ENCODE data around the gene MBLAC2.

MBLAC2 gene

DNA sequence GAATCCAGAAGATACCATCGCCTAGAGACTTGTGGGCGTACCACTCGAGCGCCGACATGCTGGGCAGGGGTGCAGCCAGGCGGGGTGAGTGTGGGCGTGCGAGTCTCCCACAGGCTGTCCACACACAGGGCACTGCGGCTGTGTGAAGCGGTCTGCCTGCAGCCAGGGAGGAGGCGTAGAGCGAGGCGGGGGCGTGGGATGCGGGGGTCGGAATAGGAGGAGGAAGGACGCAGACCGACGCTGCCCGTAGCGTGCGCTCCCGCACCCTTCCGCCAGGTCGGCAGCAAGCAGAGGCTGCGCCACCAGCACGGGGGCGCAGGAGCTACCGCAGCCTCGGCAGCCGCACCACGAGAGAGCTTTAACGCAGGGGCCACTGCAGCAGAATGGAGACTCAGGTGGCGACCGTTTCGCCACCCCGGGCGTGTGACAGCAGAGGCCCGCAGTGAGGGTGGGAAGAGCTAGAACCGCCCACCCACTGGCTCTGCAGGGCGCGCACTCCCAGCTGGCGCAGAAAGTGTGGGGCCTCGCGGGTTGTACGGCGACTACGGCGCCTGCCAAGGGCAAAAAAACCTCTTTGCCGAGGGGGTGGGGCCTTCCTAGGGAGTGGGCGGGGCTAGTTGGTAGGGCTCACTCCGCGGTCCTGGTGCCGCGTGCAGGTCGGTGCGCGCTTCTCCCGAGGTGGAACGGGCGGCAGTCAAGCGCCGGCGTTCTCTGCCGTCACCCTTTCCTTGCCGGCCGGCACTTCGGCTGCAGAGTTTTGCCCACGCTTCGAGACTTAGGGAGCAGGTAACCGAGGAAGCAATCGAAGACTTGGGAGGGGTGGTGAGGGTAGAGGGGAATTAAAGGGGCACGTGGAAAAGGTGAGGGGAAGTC is at the start of gene MBLAC2, which contains the start of gene POLR3G:
TSS of gene MBLAC2 (minus strand) at position 537 of the 873 bp plus-strand sequence. CDS start at position 58, 479 bp downstream.
TSS of gene POLR3G (plus strand) at position 630 of the 873 bp plus-strand sequence. CDS start 10,704 bp downstream, outside the sequence.
- DNase-seq: peak; percentile 86

DNA sequence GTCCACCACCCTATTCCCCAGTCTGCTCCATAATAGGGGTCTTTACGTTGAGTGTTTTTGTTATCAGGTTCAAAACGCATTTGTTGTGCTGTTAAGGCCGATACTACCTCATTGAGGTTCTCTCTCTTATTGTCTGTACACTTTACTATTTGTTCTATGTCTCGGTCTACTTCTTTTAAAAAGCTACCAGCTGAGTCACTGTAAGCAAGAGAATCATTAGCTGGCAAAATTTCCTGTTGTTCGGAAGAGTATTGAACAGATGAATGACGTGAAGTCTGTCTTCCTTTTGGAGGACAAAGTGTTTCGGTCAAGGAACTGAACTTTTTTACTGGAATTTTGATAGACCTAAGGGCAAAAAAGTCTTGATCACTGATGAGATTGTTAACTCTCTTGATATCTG is 44.5 kb upstream of the MBLAC2 start:
- no peak for DNase-seq

GRCh38 chr5:90518661-90519060 is 44.1 kb upstream of the MBLAC2 start:
- no peak for DNase-seq

- DNase-seq: no peak
Observed at GRCh38 chr5:90514520-90514919, 39.9 kb upstream of the MBLAC2 start.

GRCh38 chr5:90510438-90510837 is 35.9 kb upstream of the MBLAC2 start:
- DNase-seq: no peak

DNA sequence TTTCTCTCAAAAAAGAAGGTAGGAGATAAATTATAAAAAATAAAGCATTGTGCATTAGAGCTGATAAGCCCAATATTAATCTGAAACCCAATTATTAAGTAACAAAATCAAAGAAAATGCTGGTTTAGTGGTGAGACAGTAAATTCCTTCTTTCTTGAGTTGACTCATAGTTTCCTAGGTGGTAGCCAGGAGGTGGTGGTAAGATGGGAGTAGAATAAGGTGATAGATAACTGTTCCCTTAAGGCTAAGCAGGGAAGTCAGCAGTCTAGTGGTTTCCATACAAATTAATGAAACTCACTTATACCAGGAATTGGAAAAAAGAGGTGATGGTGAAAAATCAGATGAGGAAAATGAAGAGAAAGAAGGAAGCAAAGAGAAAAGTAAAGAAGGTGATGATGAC is 31.6 kb upstream of the MBLAC2 start:
- DNase-seq: no peak

DNA sequence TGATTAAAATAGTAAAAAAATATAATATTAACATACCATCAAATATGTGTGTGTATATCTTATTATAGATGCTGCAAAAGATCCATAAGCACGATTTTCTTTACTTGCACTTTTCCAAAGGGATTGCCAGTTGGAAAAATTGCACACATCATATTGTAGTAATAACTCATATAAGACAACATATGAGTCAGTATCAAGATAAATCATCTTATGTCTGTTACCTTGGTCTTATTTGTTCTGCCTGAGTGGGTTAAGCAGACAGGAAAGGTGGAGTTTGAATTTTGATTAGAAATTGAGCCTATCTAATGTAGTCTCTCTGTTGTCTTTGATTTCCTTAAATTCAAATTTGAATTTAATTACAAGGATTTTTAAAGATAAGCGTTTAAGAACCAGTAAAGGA is 30.2 kb upstream of the MBLAC2 start:
- DNase-seq: no peak

GRCh38 chr5:90503596-90503995 is 29.0 kb upstream of the MBLAC2 start:
- no peak for DNase-seq

DNA sequence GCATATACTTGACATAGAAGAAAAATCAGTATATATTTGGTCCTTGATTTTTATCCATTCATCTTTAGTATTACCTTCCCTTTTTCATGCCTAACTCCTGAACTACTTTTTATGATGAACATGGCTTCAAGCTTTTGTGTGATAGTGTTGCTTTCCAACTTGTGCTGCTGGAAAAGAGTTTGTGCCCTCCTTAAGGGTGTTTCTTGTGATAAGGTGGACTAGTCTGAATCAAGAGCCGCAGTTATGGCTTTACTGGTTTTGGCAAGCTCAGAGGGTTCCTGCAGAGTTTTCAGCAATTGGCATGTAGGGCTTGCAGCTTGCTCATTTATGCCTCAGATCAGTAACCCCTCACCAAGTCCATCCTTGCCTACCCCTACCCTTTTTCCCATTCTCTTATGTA is 20.6 kb upstream of the MBLAC2 start:
- DNase-seq: no peak

DNA sequence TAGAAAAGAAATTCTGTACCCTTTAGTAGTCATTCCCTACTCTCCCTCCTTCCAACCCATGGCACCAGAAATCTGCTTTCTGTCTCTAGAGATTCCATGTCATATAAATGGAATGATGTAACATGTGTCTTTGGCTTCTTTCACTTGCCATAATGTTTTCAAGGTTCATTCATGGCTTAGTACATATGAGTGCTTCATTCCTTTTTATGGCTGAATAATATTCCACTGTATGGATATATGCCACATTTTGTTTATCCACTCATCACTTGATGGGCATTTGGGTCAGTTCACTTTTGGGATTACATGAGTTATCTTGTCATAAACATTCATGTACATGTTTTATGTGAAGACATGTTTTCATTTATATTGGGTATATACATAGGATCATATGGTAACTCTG is 19.5 kb upstream of the MBLAC2 start:
- no peak for DNase-seq

GRCh38 chr5:90488791-90489190 is 14.2 kb upstream of the MBLAC2 start:
- peak; percentile 18 for DNase-seq

DNA sequence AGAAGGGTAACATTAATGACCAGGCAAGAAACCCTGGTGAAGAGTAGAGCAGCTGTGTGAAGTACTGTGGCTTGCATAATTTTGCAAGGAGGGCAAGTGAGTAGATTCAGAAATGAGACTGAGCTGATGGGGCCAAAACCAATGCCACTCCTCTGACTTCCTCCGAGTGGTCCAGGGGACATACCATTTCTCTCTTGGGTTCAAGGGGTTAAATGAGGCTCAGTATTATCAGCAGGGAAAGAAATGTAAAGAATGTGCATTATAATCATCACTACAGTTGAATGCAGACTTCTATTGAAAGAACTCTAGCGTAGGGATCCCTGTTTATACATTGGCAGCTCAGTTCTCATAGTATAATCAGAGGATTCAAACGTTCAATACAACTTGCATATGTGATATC is 10.0 kb upstream of the MBLAC2 start:
- no peak for DNase-seq

DNA sequence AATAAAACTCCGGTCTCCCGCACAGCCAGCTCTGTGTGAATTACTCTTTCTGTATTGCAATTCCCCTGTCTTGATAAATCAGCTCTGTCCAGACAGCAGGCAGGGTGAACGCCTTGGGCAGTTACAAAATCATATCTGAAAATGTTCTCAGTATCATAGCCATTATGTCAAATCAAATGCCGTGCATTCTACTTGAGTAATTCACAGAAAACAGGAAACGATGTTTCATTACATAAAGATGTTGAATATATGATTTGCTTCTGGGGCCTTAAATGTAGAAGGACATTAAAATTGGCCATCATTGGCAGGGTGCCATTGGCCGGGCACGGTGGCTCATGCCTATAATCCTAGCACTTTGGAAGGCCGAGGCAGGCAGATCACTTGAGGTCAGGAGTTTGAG is 8.6 kb upstream of the MBLAC2 start:
- no peak for DNase-seq

GRCh38 chr5:90480699-90481098 is 6.1 kb upstream of the MBLAC2 start:
- no peak for DNase-seq

GRCh38 chr5:90479611-90480385 is 5.2 kb upstream of the MBLAC2 start:
- no peak for DNase-seq

GRCh38 chr5:90477621-90478215 is 3.1 kb upstream of the MBLAC2 start:
- DNase-seq: no peak

DNA sequence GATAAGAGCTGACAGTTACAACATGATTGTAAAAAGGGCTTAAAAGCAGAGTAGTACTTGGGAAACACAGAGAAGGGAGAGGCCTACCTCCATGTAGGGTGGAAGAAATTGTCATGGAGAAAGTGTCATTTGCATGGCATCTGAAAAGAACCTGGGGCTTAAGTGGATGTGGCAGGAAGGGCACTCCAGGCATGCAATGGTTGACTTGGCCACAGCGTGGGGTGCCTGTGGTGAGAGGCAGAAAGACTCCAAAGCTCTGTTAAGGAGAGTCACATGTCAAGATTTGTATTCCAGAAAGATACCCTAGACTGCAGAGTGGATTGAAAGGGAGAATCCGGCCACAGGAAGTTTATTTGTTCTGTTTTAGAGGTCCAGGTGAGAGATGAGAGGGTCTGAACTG is 2.5 kb upstream of the MBLAC2 start:
- no peak for DNase-seq

DNA sequence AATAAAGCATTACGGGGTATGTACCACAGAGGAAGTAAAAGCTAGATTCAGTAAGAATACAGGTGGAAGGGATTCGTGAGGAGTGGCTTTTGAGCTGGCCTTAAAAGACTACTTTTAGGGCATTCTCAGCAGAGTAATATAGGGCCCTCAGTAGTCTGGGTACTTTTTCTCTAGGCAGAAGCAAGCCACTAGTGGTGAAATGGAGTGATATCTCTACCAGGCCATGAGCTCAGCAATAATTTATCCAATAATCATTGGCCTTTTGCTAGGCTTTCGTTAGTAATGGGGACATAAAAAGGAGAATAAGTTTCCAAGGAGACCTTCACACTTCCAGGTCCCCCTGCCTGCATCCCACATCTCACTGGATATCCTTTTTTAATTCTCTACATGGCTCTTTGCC is 1.8 kb upstream of the MBLAC2 start:
- DNase-seq: no peak

DNA sequence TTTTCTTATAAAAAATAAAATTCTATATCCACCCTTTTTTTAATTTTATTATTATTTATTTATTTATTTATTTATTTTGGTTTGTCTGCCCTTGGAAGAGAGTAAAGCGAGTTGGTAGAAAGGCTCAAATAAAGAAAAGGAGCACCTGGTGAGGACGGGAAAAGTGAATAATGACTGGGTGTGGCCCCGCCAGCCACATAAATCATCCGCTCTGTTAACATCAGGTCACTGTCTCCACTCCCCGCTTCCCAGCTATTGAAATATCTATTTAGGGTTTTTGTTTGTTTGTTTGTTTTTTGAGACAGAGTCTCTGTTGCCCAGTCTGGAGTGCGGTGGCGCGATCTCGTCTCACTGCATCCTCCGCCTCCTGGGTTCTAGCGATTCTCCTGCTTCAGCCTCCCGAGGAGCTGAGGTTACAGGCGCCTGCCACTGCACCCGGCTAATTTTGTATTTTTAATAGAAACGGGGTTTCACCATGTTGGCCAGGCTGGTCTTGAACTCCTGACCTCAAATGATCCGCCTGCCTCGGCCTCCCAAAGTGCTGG is 937 bp upstream of the MBLAC2 start:
- DNase-seq: no peak

DNA sequence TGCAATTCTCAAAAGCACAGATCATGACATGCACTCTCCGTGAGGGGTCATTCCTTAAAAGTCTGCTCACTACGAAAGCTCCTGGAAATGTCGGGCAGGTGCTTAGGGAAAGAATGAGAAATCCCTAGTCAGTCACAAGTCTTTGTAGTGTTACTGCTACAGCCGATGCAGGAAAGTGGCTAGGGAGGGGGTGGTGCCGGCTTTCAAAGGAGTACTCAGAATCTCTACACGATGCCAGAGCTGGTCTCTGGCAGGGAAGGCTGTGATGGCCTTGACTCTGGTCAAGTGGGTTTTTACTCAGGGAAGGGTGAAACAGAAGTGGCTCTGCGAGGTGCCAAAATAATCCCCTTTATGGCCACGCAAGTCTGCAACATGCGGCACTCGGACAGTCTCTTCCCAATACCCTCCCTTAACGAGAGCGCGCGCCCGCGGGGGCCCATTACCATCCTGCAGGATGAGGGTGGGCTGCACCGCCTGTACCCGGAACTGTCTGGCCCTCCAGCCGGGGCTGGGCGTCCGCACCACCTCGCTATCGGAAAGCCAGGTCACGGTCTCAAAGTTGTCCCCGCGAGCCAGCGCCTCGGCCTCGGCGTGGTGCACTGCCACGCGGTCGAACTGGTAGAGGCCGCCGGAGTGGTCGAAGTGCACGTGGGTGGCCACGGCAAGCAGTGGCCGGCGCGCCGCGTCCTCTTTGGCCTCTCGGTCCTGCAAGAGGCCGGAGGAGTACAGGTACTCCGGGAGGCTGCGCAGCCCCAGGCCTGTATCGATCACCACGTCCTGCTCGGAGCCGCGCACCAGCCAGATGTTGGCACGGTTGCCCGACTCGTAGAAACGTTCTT is 956 bp downstream of the MBLAC2 start:
- DNase-seq: peak; percentile 36

- DNase-seq: no peak
Observed at GRCh38 chr5:90472783-90473395, 1.7 kb downstream of the MBLAC2 start.

DNA sequence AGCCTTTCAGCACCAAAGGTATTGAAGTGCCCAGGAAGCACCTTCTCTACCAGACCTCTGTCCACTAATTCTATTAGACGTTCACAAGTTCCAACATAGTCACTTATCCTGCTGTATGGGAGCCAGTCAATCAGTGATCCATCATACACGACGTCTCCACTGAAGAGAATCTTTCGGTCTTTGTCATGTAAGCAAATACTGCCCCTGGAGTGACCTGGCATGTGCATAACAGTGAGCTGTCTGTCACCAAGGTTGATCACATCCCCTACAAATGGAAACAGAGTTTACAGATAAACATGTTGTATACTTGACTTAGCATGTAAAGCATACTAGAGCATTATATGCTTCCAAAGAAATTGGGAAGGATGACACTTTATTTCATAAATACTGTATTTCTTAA is 13.3 kb downstream of the MBLAC2 start:
- DNase-seq: no peak

All from MV-4-11 (cell line).